GM12872 (cell line): Measurements from ENCODE around the gene SLC25A28.

ENCODE experiments used
- CTCF ChIP-seq: IDR thresholded peaks from 3 replicates; pipeline ENCODE4 v1.5.1; 2011; ENCODE audit warnings: low read depth, mild to moderate bottlenecking, low read length, moderate library complexity; ENCODE audit not compliant: insufficient read depth

Gene SLC25A28

GRCh38 chr10:99595770-99596465 lies 24.3 kb downstream of the SLC25A28 start:
- TF ChIP-seq CTCF, result no peak

GRCh38 chr10:99595236-99595635 lies 25.0 kb downstream of the SLC25A28 start:
- no peak for TF ChIP-seq CTCF

GRCh38 chr10:99593312-99593711 lies 26.9 kb downstream of the SLC25A28 start:
- TF ChIP-seq CTCF, result no peak

GRCh38 chr10:99590799-99591198 lies 29.4 kb downstream of the SLC25A28 start:
- no peak for TF ChIP-seq CTCF

- TF ChIP-seq CTCF, result no peak
Measured at GRCh38 chr10:99583687-99584086, 36.6 kb downstream of the SLC25A28 start.

GRCh38 chr10:99582255-99582770 lies 37.9 kb downstream of the SLC25A28 start:
- TF ChIP-seq CTCF, result no peak

GRCh38 chr10:99579971-99580370 lies 40.3 kb downstream of the SLC25A28 start:
- TF ChIP-seq CTCF, result no peak
